ENCODE data around the gene POLR3B. TPM values are rescaled to one million over a fixed set of nuclear protein-coding genes. Genes with fewer than 3 reads are reported as not detected.

The POLR3B gene
- total RNA-seq, 1 donor from 2014 or later, result 7.3 TPM

GRCh38 chr12:106429636-106430035, 72.1 kb downstream of the POLR3B start:
- Mint-ChIP-seq H3K4me1 (no peaks in the 10 kb centered on the region), H3K36me3 (ENCODE audit: low read depth) (peaks cover 48% of the 10 kb centered on the region), H3K9me3 (no peaks in the 10 kb centered on the region), H3K4me3 (no peak overlapping the region), H3K27me3 (no peaks in the 10 kb centered on the region), H3K27ac (no peak overlapping the region)
- ATAC-seq (ENCODE audit: low read depth) (no peak), DNase-seq (no peak)
- POLR2A ChIA-PET, result no interaction called here
- no peak for TF ChIP-seq CTCF (IDR thresholded peaks at IDR 0.05)
- intact Hi-C loops (cut with micrococcal nuclease), result no loop called here
- CTCF ChIA-PET, result no interaction called here

DNA sequence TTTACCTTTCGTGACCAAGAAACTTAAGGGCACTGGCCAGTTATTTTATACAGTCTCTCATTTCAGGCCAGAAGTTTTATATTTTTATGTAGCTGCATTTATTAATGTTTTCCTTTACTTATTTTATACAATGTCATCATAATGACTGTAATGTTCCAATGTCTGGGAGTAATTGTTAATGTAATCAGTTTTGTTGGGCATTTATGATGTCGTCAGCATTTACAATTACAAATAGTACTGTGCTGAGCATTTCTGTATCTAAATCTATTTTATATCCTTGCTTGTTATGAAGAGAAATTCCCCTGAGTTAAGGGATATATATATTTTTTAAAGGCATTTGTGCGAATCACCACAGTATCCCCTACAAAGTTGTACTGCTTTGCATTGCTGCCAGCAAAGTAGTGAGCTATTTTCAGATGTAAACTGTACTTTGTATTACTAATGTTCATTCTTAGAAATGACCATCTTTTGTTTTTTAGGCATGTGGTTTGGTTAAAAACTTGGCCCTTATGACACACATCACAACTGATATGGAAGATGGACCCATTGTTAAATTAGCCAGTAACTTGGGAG, 74.4 kb downstream of the POLR3B start:
- ChIA-PET POLR2A (no interaction called here), CTCF (no interaction called here)
- H3K36me3 Mint-ChIP-seq (ENCODE audit: low read depth), result peaks cover 56% of the 10 kb centered on the region
- H3K4me3 Mint-ChIP-seq, result no peak overlapping the region
- no peak for DNase-seq
- no peaks in the 10 kb centered on the region for H3K9me3 Mint-ChIP-seq
- H3K27ac Mint-ChIP-seq, result no peak overlapping the region
- no peak for ATAC-seq (ENCODE audit: low read depth)
- no peaks in the 10 kb centered on the region for H3K4me1 Mint-ChIP-seq
- TF ChIP-seq CTCF (IDR thresholded peaks at IDR 0.05), result no peak
- intact Hi-C loops (cut with micrococcal nuclease), result no loop called here
- no peaks in the 10 kb centered on the region for H3K27me3 Mint-ChIP-seq

- DNase-seq, result no peak
- H3K27me3 Mint-ChIP-seq, result no peaks in the 10 kb centered on the region
- intact Hi-C loops (cut with micrococcal nuclease), result no loop called here
- no peak overlapping the region for H3K27ac Mint-ChIP-seq
- no peak overlapping the region for H3K4me3 Mint-ChIP-seq
- no peak for TF ChIP-seq CTCF (IDR thresholded peaks at IDR 0.05)
- H3K9me3 Mint-ChIP-seq, result no peaks in the 10 kb centered on the region
- ATAC-seq (ENCODE audit: low read depth), result no peak
- ChIA-PET POLR2A (no interaction called here), CTCF (no interaction called here)
- peaks cover 59% of the 10 kb centered on the region for H3K36me3 Mint-ChIP-seq (ENCODE audit: low read depth)
- H3K4me1 Mint-ChIP-seq, result no peaks in the 10 kb centered on the region
These were observed 75.5 kb downstream of the POLR3B start for GRCh38 chr12:106433055-106433454.

DNA sequence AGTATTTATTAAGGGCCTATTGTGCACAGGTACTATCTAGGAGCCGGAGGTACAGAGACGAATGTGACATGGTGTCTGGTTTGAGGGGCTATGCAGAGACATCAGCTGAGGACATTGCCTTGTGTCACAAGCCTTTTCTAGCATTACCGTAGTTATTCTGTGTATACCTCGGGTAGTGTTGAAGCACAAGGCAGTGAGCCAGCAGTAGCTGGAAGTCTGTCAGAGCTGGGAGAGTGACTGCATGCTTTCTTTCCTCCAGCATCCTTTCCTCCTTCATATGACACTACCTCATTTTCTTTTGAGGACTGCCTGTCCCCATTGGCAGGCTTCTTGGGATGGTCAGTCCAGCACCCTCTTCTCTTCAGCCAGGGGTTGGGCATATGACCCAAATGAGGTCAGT, 77.0 kb downstream of the POLR3B start:
- DNase-seq, result no peak
- POLR2A ChIA-PET, result no interaction called here
- Mint-ChIP-seq H3K36me3 (ENCODE audit: low read depth) (peaks cover 56% of the 10 kb centered on the region), H3K27ac (no peak overlapping the region), H3K27me3 (no peaks in the 10 kb centered on the region), H3K4me1 (no peaks in the 10 kb centered on the region), H3K4me3 (no peak overlapping the region), H3K9me3 (no peaks in the 10 kb centered on the region)
- no peak for TF ChIP-seq CTCF (IDR thresholded peaks at IDR 0.05)
- no peak for ATAC-seq (ENCODE audit: low read depth)
- CTCF ChIA-PET, result no interaction called here
- intact Hi-C loops (cut with micrococcal nuclease), result no loop called here

DNA sequence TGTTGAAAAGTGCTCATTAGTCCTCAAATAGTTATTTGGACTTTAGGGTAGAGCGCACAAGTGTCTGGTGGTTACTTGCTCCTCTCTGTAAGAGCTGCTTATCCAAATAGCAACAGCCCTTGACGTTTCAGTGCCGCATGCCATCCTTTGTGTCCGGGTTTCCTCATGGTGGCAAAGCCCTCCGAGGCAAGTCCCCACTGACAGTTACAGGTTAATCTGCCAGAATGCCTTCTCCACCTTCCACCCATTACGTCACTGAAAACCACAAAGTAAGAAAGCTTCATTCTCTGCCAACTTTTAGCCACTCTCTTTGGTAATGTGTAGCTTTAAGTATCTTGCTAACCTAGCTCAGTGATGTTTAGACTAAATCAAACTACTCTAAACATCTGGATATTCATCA, 78.6 kb downstream of the POLR3B start:
- H3K9me3 Mint-ChIP-seq, result no peaks in the 10 kb centered on the region
- DNase-seq (no peak), ATAC-seq (ENCODE audit: low read depth) (no peak)
- ChIA-PET POLR2A (no interaction called here), CTCF (no interaction called here)
- no peaks in the 10 kb centered on the region for H3K4me1 Mint-ChIP-seq
- H3K27me3 Mint-ChIP-seq, result no peaks in the 10 kb centered on the region
- no peak for TF ChIP-seq CTCF (IDR thresholded peaks at IDR 0.05)
- H3K4me3 Mint-ChIP-seq, result no peak overlapping the region
- no peak overlapping the region for H3K27ac Mint-ChIP-seq
- peaks cover 54% of the 10 kb centered on the region for H3K36me3 Mint-ChIP-seq (ENCODE audit: low read depth)
- intact Hi-C loops (cut with micrococcal nuclease), result no loop called here

Measured in activated B cell treated with CpG ODN at 0.5 μM for 24 hours (primary cell).